ENCODE measurements around the gene SEMA6C.

The SEMA6C gene

DNA sequence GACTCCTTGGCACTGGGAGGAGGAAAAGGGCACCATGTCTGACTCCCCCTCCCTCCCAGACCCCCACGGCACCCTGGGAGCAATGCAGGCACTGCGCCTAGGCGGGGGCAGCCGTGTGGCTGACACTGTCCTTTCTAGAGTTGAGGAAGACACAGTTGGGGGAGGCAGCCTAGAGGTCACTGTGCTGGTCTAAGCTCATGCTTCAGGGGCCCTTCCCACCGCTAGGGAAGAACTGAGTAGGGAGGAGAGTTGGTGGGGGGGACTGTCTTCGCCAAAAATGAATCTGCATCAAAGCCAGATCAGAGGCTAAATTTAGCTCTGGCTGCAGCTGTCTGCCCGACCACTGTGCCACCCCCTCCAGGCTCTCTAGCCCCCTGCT lies 3.4 kb downstream of the SEMA6C start:
- TF ChIP-seq, protein P1, sequence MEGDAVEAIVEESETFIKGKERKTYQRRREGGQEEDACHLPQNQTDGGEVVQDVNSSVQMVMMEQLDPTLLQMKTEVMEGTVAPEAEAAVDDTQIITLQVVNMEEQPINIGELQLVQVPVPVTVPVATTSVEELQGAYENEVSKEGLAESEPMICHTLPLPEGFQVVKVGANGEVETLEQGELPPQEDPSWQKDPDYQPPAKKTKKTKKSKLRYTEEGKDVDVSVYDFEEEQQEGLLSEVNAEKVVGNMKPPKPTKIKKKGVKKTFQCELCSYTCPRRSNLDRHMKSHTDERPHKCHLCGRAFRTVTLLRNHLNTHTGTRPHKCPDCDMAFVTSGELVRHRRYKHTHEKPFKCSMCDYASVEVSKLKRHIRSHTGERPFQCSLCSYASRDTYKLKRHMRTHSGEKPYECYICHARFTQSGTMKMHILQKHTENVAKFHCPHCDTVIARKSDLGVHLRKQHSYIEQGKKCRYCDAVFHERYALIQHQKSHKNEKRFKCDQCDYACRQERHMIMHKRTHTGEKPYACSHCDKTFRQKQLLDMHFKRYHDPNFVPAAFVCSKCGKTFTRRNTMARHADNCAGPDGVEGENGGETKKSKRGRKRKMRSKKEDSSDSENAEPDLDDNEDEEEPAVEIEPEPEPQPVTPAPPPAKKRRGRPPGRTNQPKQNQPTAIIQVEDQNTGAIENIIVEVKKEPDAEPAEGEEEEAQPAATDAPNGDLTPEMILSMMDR (conservative IDR thresholded peaks at IDR 0.05): no peak
- no peak overlapping the region for H3K27ac ChIP-seq

DNA sequence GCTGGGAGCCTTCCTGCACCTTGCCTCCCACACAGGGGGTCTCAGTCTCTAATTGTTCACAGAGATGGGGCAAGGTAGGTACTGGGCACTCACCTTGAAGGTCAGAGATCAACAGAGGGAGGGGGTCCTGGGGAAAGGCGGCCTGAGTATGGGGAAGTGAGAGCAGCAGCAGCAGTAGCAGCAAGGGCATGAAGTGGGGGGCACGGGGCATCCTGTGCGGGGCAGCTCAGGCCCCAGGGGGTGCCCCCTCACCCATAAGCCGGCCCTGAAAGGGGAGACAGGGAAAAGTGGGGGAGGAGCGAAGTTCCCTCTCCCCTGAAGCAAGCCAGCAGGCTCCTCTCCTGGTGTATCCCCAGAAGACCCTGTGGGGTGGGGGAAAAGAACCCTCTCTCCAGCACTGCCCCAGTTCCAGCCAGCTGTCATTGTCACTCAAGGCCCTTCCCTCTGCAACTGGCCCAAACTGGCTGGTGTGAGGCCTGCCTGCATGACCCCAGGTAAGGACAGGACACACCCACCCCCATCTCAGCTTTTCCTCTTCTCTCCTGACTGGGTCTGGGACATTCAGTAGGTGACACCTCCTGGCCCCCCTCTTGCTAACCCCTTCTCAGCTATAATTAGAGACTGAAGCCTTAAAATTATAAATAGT lies 3.9 kb downstream of the SEMA6C start:
- H3K27ac ChIP-seq: no peak overlapping the region
- TF ChIP-seq, protein P1 (conservative IDR thresholded peaks at IDR 0.05): no peak

DNA sequence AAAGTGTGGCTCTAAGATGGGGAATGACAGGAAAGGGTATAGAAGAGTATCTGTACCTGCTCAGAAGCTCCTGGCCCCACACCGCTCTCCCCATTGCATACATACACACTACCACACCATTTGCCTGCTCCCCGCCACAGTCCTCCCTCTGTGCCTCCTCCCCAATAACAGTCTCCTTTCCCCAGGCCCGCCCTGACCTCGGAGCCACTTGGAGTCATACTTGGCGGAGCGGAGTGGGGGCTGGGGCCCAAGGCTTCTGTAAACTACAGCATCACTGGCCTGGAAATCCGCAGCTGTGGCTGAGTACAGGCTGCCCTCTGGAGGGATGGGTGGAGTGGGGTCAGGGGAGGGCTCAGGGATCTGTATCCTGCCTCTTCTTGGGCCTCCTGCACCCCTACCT lies 8.6 kb downstream of the SEMA6C start:
- TF ChIP-seq, protein P1 (conservative IDR thresholded peaks at IDR 0.05): no peak
- H3K27ac ChIP-seq: no peak overlapping the region

DNA sequence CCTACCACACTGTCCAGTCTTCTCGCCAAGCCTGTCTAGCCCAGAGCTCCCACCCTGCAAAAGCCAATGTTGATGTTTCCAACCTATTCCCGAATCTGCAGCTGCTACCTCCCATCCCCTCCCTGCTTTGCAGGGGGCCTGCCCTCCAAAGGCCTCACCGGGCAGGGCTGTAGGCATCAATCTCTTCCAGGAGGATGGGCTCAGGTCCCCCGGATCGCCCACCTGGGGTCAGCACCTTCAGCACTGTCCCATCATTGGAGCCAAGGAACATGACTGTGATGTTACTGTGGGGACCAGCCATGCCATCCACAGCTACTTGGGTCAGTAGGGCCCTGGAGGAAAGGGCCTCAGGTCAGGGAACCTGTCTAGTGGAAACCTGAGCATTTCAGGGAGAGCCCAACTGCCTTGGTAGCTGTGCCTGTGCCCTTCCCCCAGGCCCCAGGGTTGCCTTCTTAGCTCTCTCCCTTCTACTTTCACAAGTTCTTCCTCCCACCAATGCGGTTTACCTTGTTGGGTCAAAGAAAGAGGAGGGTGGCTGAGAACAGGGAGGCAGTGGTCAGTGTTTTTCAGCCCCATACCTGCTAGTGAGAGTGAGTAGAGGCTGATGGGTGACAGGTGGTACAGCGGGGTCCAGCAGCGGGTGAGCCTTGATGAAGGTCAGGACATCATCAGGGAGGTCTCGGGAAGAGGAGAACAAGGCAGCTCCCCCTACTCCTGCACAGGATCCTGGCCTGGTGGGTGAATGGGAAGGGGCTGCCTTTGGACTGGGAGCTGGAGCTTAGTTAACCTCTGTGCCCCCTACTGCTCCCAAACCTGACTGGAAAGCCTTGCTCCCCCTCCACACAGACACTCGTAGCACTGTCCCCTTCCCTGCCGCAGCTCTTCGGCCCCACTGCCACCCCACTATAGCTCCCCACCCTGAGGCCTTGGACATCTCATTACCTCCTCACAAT lies 10.7 kb downstream of the SEMA6C start:
- TF ChIP-seq, protein P1 (conservative IDR thresholded peaks at IDR 0.05): no peak
- H3K27ac ChIP-seq: no peak overlapping the region

DNA sequence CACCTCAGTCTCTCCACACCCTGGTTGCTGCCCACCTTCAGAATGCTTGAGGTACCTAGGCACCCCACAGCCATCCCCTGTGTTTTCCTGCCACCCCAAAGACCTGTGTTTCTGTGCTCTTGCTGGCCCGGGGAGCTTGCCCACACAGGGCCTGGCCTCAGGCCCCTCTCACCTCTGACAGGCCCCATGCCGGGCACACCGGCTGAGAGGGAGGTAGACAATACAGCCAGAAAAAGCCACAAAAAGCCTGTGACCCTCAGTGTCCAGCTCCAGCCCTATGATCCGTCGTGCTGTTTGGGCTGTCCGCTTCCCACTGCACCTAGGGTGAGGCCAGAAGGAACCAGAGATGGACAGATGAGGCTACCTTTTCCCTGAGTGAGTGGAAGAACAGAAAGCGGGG lies 11.4 kb downstream of the SEMA6C start:
- TF ChIP-seq, protein P1 (conservative IDR thresholded peaks at IDR 0.05): no peak
- H3K27ac ChIP-seq: no peak overlapping the region

DNA sequence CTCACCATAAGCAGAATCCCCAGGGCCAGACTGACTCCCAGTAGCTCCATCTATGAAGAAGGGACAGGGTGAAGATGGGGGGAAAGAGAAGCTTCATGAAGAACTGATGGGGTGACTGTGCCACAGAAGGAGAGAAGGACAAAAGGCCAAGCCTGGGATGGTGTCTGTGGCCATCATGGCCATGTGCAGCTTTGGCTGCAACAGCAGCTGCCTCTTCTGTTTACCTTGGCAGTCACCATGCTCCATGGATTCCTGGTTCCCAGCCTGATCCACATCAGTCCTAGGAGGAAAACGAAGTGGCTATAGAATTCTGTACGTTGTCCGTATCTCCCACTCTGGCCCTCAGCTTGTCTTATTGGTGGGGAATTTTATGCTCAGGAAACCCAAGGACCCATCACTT lies 12.0 kb downstream of the SEMA6C start:
- H3K27ac ChIP-seq: no peak overlapping the region
- TF ChIP-seq, protein P1 (conservative IDR thresholded peaks at IDR 0.05): no peak

DNA sequence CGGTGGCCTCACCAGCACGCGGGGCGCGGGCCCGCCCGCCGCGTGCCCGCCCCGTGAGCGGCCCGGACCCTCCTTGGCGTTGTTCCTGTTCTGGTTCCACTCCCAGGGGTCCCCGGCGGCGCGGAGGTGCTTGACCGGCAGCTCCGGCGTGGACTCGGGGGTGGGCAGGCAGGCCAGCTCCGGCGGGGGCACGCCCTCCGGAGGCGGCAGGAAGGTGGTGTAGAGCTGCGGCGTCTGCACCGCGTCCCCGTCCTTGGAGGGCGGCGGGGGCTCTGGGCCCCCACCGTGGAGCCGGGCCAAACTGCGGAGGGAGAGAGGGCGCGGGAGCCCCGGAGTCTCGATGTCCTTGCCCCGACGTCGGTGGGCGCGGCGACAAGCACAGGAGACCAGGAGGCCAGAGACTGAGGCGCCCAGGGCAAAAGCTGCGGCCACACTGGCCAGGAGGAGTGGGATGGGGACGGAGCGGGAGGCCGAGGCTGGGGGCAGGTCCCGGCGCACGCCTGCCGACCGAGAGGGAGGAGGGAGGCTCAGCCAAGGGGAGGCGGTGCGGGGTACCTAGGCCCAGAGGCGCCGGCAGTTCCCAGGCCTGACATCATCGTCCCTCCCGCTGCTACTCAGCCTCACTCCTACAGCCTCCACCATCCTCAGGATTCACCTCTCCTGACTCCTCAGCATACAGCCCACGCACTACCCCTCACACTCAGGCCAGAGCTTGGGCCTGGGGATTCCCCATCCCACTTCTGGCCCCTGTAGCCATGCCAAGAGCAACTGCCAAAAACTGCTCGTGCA lies 13.2 kb downstream of the SEMA6C start:
- H3K27ac ChIP-seq: no peak overlapping the region
- TF ChIP-seq, protein P1 (conservative IDR thresholded peaks at IDR 0.05): no peak

Measured in VCaP (cell line).